HG02884 (cell line): ENCODE results near the gene NOVA1.

ENCODE experiments used
- ATAC-seq: cut with Tn5 transposase; IDR thresholded peaks from one replicate; pipeline ENCODE4 v1.9.1; 2021; ENCODE audit warnings: mild to moderate bottlenecking, moderate library complexity; ENCODE audit not compliant: unreplicated experiment

NOVA1 gene

DNA sequence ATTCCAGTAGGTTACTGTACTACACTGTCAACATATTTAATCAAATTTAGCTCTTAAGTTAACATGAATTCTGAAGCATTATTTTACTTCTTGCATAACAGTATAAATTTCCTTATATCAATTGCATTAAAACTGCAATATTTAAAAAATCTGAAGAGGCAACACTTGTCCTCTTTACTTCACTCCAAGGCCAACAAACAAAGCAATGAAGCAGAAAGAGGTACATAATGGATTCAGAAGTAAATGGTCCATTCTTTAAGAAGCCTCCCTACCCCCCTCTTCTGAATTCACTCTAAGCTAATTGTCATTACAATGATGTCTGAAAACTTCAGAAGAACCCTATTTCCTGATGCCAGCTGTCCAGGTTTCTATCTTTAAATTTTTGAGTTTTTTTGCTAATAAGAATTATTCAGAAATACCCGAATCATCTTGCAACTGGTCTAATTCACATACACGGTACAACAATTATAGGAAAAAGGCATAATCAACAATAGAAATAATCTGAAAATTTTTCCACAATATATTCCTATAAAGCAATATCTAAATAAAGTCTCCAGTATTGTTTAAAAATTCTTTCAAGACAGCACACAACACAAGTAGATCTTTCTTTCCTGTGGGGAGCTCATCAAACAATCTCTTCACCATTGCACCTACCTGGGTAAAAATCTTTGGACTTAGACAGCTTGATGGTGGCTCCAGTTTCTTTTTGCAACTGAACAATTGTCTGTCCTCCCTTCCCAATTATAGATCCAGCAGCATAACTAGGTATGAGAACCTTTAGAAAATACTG lies 2.9 kb downstream of the NOVA1 start:
- no peak for ATAC-seq

DNA sequence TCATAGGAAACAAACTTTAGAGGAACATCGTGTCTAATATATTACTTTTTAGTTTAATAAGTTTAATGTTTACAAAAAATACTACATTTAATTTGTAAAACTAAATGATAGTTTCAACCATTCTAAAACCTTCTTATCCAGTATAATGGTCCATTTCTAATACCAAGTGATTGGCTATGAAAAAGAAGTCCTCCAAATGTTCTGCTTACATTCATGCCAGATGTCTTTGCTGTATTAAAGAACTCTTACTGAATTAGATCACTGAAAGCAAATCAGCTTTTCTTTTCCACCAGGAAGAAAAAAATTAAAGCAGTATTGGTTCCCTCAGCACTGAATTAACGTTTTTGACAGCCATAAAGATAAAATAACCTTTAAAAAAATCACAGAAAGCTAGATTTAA lies 3.7 kb downstream of the NOVA1 start:
- ATAC-seq, result no peak

DNA sequence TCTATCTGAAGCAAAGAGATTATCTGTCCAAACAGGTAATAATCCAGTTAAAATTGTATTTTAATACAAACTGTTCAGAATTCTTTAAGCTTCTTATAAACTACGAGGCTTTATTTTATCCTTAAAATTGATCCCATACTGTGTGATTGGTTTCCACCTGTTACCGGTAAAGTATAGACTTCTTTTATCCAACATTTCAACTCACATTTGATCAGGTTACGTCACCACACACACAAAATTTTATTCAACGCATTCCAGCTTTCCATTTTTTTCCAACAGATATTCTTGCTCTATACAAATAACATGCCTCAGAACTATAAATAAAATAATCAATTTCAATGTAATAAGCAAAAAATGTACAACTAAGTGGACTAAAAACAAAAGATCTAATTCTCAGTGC lies 4.5 kb downstream of the NOVA1 start:
- no peak for ATAC-seq

DNA sequence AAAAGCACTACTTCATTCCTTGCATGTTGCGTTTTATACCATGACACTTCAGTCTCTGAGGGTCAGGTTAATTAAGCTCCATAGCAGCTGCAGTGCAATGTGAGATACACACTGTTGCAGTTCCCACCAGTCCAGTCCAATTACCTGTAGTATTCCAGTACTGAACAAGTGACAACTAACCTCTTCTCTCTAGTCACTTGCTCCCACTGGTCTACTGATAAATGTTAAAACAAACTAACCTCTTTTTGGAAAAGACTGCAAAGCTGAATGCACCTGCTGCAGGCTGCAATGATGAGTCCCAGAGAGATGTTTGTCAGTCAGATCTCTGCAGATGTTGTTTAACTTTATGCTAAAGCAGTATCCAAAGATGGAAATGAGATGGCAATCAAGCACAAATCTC lies 7.9 kb downstream of the NOVA1 start:
- ATAC-seq, result no peak

DNA sequence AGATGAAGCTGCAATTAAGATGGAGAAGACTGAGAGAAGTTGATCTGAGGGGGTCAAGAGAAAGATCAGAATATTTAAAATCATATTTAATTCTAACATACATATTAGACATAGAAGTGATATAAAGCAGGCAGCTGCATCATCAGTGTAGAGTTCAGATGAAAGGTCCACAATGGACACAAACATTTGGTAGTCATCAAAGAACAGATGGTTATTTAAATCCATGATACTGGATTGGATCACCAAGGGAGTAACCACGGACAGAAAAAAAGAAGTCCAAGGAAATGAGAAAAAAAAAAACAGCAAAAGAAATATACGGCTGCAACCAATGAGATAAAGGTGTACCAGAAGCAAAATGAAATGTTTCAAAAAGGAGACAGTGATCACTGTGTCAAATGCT lies 20.1 kb downstream of the NOVA1 start:
- no peak for ATAC-seq

DNA sequence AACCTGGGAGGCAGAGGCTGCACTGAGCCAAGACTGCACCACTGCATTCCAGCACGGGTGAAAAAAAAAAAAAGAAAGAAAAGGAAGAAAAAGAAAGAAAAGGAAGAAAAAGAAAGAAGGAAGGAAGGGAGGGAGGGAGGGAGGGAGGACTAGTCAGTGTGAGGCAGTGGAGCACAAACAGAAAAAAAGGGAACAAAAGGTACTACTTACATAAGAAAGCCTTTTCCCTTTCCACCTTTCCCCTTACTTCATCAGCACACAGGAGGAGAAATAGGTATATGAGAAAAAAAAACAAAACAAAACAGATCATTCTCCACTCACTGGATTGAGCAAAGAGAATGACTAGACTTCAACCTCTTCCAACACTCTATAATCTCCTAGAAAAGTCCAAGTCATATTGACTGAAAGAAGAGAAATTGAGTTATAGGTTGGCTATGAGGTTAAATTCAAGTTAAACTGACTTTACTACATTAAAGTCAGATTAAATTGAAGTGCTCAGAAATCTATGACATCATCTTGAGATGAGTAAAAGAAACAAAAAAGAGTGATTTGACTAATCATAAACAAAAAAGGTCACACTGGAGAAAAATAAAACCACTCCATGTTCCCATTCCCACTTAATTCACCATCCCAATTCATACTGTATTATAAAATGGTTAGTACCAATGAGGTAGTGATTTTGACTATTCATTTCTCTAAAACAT lies 43.6 kb downstream of the NOVA1 start:
- no peak for ATAC-seq

DNA sequence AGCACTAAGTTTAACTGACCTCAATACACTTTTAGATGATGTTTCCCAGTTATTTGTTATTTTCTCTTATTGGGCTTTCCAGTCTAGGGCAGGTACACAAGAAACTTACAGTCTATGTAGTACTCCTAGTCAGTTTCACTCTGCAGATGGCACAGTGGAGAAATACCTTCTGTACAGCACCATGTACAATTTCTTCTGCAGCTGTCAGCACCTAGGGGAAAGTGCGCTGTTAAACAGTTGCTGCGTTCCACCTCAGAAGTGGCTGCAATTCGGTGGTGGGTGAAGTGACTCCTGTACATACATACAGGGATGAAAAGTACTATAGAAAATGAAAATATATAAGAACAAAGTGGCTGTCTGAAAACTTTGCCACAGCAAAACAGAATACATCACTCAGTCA lies 48.3 kb downstream of the NOVA1 start:
- no peak for ATAC-seq

DNA sequence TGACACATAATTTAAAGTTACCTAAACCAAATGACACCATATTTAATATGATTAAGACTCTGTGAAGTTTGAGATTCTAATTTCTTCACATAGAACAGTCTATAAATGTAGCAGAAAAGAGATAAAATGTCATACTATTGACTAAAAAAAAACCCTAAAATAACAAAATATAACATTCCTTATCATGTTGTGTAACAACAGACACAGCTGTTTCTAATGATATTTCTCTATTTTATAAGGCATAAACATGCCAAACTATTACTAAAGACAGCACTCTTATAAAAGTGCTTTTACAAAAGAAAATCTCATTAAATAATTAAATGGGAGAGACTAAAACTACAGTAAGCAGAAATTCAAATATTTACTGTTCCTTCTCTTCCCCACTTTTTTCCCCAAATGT lies 49.4 kb downstream of the NOVA1 start:
- ATAC-seq, result no peak

DNA sequence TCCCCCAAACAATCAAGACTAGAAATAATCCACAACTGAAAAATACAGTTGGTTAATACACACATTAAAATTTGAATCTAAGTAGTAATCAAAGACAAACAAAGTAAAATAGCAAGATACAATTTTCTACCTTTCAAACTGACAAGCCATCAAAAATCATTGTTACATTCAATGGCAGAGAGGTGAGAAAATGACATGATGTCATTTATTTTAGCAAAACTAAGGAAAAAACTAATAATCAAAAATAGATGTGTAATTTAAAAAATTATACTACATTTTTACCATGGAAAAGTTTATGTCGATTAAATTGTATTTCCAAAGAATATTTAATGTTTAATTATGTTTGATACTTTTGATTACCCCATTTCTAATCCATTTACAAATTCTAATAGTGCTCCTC lies 59.7 kb downstream of the NOVA1 start:
- ATAC-seq, result no peak

DNA sequence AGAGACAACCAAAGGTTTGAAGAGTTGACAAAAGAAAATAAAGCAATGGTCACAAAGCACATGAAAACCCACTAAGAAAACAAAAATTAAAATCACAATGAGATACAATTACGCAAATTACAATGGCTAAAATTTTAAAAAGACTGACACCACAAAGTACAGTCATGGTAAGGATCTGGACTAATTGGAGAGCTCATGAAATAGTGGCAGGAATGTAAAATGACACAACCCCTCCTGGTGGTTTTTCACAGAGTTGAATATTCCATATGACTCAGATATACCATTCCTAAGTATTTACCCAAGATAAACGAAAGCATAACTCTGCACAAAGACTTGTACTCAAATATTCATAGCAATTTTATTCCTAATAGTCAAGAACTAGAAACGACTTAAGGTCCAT lies 65.9 kb downstream of the NOVA1 start:
- no peak for ATAC-seq

DNA sequence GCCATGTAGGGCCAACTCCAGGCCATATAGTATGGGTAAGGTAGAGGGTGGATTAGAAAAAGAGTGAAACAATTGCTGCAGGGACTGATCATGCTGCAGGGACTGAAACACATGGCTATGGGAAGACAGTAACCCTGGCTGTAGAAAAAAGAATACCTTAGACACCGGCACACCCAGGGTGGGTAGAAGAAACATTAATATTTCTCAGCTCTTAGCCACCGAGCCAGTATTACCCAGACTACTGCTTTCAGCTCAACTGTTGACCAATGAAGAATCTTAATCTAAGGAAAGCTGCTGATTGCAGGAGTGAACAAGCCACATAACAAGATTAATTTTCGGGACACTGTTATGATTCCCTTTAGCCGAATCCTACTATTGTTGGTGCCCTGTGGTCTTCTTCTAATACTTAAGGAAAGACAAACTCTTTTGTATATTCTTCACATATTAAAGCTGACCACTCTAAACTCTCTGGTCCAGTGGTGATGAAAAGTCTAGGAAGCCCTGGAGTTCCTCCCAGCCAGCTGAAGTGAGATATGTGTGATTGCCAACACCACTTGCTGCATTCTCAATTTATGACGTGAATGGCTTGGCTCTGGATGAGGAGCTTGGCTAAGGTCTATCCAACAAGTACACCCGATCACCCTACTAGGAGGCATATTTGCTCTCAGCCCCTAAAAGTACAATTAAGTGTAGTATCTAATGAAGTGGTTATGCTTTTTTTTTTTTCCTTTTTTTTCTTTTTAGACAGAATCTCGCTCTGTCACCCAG lies 69.2 kb downstream of the NOVA1 start:
- no peak for ATAC-seq

DNA sequence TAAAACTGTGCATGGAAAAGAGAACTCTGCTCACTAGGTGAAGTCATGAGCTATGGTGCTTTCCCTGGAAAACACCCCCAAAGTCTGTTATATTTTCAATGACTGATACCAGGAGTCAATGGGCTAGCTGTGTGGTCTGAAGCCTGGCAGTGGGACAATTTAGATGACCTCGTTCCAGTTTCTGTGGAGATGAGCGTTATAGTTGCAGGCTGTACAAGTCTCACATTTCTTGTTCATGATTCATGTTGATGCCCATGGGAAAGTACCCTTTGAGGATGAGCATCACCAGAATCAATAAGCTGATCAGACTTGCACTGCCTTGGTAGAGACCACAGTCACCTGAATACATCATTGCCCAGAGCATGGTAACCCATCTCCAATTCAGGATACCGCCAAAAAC lies 70.7 kb downstream of the NOVA1 start:
- no peak for ATAC-seq

DNA sequence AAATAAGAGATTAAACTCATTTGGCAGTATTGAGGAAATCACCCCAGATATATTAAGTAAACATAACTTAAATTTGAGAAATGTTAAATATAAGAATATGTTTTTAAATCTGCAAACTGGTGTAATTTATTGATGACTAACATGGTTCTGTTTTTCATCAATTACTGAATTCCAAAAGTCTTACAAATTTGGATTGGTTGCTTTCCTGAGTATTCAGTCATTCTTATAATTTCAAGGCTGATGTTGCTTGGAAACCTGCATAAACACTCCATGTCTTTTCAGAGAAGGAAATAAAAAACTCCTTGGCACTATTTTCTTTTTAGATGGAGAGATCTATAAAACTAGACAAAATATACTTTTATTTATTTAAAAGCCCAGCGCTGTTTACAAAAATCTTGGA lies 71.7 kb downstream of the NOVA1 start:
- ATAC-seq, result no peak

DNA sequence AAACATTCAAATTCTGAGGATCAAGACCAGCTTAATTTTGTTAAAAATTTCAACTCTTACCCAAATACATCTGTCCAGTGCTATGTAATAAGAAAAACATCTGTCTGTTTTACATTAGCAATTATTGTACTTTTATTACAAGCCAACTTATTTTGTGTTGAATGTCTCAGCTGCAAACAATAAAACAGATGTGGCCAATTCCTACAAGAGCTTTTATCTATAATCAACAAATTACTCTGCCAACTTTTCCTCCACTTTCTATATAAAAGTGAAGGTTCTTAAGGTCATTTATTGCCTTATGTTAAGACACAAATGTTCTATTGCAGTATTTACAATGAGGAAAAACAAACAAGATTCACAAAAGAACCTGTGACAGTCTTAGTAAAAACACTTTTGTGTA lies 72.7 kb downstream of the NOVA1 start:
- ATAC-seq, result no peak

DNA sequence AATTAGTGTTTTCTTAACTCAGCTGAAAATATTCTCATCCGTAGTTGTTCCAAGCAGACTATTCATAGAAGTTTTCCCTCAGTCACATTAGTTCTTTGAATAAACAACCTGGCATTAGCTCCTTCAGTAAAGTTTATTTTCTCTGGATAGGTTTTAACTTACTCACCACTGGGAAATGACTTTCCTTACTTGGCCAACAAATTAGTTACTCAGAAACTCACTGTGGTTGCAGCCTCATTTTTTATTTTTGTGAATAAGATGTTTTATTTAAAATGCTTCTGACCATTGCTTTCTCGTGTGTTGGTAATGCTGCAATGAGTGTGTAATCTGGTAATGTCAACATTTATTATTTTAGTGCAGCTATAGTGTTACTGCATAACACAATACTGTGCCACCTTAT lies 74.9 kb downstream of the NOVA1 start:
- no peak for ATAC-seq

DNA sequence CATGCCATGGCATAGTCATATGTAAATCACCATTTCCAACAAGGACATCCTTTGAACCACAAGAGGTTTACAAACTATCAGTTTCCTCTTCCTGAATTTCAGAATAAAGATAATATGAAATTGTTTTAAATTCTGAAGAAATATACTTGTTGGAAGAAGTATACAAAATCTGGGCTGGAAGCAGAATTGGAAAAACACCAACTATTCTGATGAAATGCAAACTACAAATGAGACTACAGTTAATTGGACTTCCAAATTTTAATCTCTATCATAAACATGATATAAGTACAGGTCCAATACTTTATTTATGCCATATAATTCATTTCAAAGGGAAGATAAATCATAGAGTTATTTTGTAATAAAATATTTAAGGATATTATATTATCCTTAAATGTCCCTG lies 80.1 kb downstream of the NOVA1 start:
- no peak for ATAC-seq

DNA sequence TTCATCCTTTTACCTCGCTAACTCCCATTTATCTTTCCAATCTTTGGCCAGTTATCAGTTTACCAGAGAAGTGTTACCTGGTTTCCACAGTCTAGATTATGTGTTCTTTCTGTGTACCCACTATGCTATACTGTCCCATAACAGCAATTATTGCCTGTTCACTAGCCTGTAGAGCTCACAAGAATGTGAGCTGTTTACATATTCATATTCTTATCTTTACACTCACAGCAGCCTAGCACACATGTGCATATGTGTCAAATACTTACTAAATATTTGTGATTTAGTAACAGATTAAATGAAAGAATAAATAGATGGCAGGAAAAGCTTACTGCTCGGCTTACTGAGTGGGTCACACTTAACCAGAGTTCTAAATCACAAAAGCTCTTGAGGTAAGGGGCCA lies 97.8 kb downstream of the NOVA1 start:
- ATAC-seq, result no peak

DNA sequence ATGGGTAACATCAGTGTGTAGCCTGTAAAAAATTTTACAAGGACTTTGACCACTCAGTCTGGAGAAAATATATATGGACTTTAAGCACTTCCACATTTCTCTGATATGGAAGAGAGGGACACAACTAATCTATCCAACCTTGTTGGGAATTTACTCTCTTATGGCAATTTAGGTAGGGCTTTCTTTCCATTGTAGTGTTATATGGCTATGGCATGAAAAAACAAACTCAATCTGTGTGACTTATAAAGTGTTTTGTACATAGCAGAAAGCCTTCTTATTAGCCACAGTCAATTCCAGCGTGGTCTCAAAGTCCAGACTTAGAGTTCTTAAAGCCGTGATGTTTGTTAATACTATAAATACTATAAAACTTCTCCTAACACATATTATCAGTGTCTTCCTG lies 98.3 kb downstream of the NOVA1 start:
- no peak for ATAC-seq

DNA sequence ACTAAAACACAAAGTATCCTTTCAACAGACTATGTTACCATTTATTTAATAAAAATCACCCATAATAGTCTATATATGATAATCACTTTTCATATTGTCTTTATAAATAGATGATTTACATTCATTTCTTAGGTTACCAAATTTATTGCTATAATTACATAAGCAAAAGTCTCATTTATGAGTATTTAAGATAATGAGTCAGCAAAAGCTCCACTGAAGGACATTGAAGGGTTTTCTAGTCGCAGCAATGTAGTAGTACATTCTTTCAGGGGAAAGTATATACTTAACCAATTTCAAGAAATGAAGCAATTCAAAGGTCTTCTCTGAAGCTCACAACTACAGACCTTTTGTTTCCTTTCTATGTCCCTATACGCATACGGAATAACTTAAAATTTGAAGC lies 110.9 kb downstream of the NOVA1 start:
- no peak for ATAC-seq

DNA sequence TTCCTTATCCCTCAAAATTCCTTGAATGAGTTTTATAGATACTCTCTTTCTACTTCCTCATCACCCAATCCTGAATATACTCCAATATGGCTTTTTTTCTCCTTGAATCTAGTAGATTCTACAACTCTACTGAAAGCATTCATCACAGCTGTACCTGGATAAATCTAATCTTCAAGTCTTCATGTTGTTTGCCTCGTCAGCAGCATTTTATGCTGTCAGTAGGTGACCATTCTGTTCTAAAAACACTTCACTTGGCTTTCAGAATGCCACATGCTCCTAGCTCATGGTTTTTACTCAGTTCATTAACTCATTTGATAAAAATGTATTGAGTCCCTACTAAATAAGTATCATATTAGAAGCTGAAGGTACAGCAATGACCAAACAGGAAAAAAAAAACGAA lies 113.3 kb downstream of the NOVA1 start:
- ATAC-seq, result no peak

DNA sequence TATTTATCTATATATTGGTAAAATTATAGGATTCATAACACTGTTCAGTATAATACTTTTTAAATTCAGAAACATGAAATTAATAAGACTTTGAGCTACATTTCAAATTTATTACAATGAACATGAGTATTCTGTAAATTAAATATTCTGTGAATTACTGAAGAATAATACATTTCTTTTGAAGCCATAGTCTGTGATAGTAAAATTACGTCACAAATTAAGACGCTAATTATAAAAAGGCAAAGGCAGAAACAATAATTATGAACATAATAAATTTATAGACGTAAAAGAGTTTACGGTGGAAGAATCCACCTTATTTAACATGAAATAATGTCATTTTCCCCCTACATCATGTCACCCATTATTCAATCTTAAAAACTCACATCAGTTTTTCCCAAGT lies 118.9 kb downstream of the NOVA1 start:
- ATAC-seq, result no peak

DNA sequence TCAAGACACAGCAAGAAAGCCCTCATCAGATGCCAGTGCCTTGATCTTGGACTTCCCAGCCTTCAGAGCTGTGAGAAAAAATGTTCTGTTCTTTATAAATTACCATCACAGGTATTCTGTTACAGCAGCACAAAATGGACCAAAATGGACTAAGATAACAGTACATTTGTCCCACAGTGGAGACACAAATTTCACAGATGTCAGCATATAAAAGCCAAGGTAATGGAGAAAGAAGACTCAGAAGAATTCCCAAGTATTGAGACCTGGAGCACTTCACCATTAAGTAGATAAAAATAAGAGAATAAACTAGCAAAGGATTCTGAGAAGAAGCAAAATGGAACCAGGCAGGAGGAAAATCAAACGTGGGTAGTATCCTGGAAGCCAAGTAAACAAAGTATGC lies 131.0 kb downstream of the NOVA1 start:
- ATAC-seq, result no peak
